Neural cell (in vitro differentiated cells): Measurements from ENCODE around the gene AKR1B1. TPM values are rescaled to one million over a fixed set of nuclear protein-coding genes. Genes with fewer than 3 reads are reported as not detected.

ENCODE experiments used
- H2AFZ ChIP-seq: fragments of 200-600, 300-800 bp; sonication (generic), shearing (Covaris generic); 2 replicates; pipeline ENCODE4 v1.6.0; 2014; ENCODE audit warnings: low read depth, mild to moderate bottlenecking, antibody characterized with exemption, low read length, moderate library complexity
- H3F3A ChIP-seq: fragments of 200-600 bp; shearing (Covaris generic); 2 replicates; pipeline ENCODE4 v1.6.1; 2016; ENCODE audit warnings: mild to moderate bottlenecking, moderate library complexity, mixed read lengths, antibody characterized with exemption, low read length; ENCODE audit not compliant: insufficient read depth, poor library complexity, severe bottlenecking
- H3K27ac ChIP-seq: fragments of 200-600, 300-800 bp; sonication (generic), shearing (Covaris generic); 2 replicates; pipeline ENCODE4 v1.5.1; 2014; ENCODE audit warnings: mild to moderate bottlenecking, low read length, moderate library complexity
- H3K27me3 ChIP-seq: fragments of 300-800, 200-600 bp; sonication (generic), shearing (Covaris generic); 2 replicates; pipeline ENCODE4 v1.6.0; 2014; ENCODE audit warnings: mild to moderate bottlenecking, low read depth, low read length, moderate library complexity; ENCODE audit not compliant: insufficient read depth
- H3K36me3 ChIP-seq: fragments of 300-800, 200-600 bp; sonication (generic), shearing (Covaris generic); 2 replicates; pipeline ENCODE4 v1.5.1; 2014; ENCODE audit warnings: mild to moderate bottlenecking, antibody characterized with exemption, low read length, moderate library complexity; ENCODE audit not compliant: insufficient read depth
- H3K4me2 ChIP-seq: fragments of 300-800, 200-600 bp; sonication (generic), shearing (Covaris generic); 2 replicates; pipeline ENCODE4 v1.6.0; 2014; ENCODE audit warnings: mild to moderate bottlenecking, low read length
- H3K4me3 ChIP-seq: fragments of 300-800, 200-600 bp; sonication (generic), shearing (Covaris generic); 2 replicates; pipeline ENCODE4 v1.5.1; 2014; ENCODE audit warnings: mild to moderate bottlenecking, low read length, moderate library complexity
- H3K79me2 ChIP-seq: fragments of 200-600 bp; shearing (Covaris generic); replicated peaks from 2 replicates; pipeline ENCODE4 v1.6.0; 2014; ENCODE audit warnings: mild to moderate bottlenecking, low read length, moderate library complexity; ENCODE audit not compliant: insufficient read depth
- H3K9ac ChIP-seq: fragments of 300-800, 200-600 bp; sonication (generic), shearing (Covaris generic); 2 replicates; pipeline ENCODE4 v1.6.1; 2016; ENCODE audit warnings: mild to moderate bottlenecking, low read length, mixed read lengths
- H3K9me2 ChIP-seq: fragments of 200-600 bp; shearing (Covaris generic); 2 replicates; pipeline ENCODE4 v1.6.1; 2016; ENCODE audit warnings: mild to moderate bottlenecking, low read length, mixed read lengths; ENCODE audit not compliant: insufficient read depth
- H3K9me3 ChIP-seq: fragments of 200-600, 300-800 bp; sonication (generic), shearing (Covaris generic); 2 replicates; pipeline ENCODE4 v1.6.1; 2016; ENCODE audit warnings: mild to moderate bottlenecking, mixed run types, low read length, moderate library complexity, mixed read lengths
- H4K20me1 ChIP-seq: fragments of 200-600 bp; shearing (Covaris generic); 2 replicates; pipeline ENCODE4 v1.6.1; 2016; ENCODE audit warnings: mild to moderate bottlenecking, mixed run types; ENCODE audit not compliant: insufficient read depth
- EP300 ChIP-seq: fragments of 450-650 bp; conservative IDR thresholded peaks from 2 replicates; pipeline ENCODE4 v1.6.1; 2014; ENCODE audit warnings: antibody characterized with exemption, mild to moderate bottlenecking, moderate library complexity; ENCODE audit not compliant: poor library complexity, severe bottlenecking
- EZH2 ChIP-seq: fragments of 200-600, 300-800 bp; shearing (Covaris generic), sonication (generic); IDR thresholded peaks from 2 replicates; pipeline ENCODE4 v1.6.1; 2014; ENCODE audit warnings: antibody characterized with exemption, low read length, borderline replicate concordance, mild to moderate bottlenecking; ENCODE audit not compliant: insufficient read depth, poor library complexity, severe bottlenecking
- MXI1 ChIP-seq: fragments of 450-650 bp; conservative IDR thresholded peaks from 2 replicates; pipeline ENCODE4 v1.6.1; 2014; ENCODE audit warnings: antibody characterized with exemption, mild to moderate bottlenecking; ENCODE audit not compliant: poor library complexity, severe bottlenecking
- POLR2AphosphoS5 ChIP-seq: IDR thresholded peaks from 2 replicates; pipeline ENCODE4 v1.6.1; 2012
- RAD21 ChIP-seq: fragments of 450-650 bp; conservative IDR thresholded peaks from 2 replicates; pipeline ENCODE4 v1.6.1; 2014; ENCODE audit warnings: antibody characterized with exemption, mild to moderate bottlenecking, moderate library complexity
- SMC3 ChIP-seq: fragments of 450-650 bp; conservative IDR thresholded peaks from 2 replicates; pipeline ENCODE4 v1.6.1; 2014; ENCODE audit warnings: antibody characterized with exemption, mild to moderate bottlenecking, moderate library complexity; ENCODE audit not compliant: poor library complexity
- TAF1 ChIP-seq: IDR thresholded peaks from 2 replicates; pipeline ENCODE4 v1.6.1; 2012; ENCODE audit warnings: low read depth
- polyA plus RNA-seq: library from polyadenylated mRNA; depleted of rRNA; stranded (reverse); fragments of >200 nt; gene quantifications from 2 replicates; pipeline ENCODE4 v1.2.3, GENCODE V29; 2014
- TF ChIP-seq, protein P1 (sequence below): fragments of 450-650 bp; IDR thresholded peaks from 2 replicates; pipeline ENCODE4 v1.5.1; 2014; ENCODE audit warnings: antibody characterized with exemption, mild to moderate bottlenecking, moderate library complexity; ENCODE audit not compliant: poor library complexity, severe bottlenecking
- TF ChIP-seq, protein P2 (sequence below): IDR thresholded peaks from 2 replicates; pipeline ENCODE4 v1.6.1; 2012; ENCODE audit warnings: borderline replicate concordance

The AKR1B1 gene
- polyA plus RNA-seq, 1 donor from 2014 or later, result 202 TPM

DNA sequence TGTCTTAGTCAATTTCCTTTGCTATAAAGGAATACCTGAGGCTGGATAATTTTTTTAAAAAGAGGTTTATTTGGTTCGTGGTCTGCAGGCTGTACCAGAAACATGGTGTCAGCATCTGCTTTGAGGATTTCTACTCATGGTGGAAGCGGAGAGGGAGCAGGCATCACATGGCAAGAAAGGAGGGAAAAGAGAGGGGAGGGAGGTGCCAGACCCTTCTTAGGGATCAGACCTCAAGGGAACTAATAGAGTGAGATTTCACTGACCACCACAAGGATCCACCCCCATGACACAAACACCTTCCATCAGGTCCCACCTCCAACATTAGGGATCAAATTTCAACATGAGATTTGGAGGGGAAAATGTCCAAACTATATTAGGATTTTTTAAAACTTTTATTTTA, 41.5 kb upstream of the AKR1B1 start:
- Histone ChIP-seq H3K9ac (no peak overlapping the region), H3K4me3 (no peak overlapping the region), H2AFZ (no peak overlapping the region), H3K9me2 (no peaks in the 10 kb centered on the region), H3K27ac (no peak overlapping the region), H3K79me2 (no peaks in the 10 kb centered on the region), H3K36me3 (no peaks in the 10 kb centered on the region), H3K9me3 (no peaks in the 10 kb centered on the region), H3K4me2 (no peak overlapping the region), H3K27me3 (no peaks in the 10 kb centered on the region), H4K20me1 (no peaks in the 10 kb centered on the region), H3F3A (no peaks in the 10 kb centered on the region)
- TF ChIP-seq EP300 (no peak), RAD21 (no peak), MXI1 (no peak), POLR2AphosphoS5 (no peak), EZH2 (no peak), SMC3 (no peak), TAF1 (no peak)
- TF ChIP-seq, protein P1, sequence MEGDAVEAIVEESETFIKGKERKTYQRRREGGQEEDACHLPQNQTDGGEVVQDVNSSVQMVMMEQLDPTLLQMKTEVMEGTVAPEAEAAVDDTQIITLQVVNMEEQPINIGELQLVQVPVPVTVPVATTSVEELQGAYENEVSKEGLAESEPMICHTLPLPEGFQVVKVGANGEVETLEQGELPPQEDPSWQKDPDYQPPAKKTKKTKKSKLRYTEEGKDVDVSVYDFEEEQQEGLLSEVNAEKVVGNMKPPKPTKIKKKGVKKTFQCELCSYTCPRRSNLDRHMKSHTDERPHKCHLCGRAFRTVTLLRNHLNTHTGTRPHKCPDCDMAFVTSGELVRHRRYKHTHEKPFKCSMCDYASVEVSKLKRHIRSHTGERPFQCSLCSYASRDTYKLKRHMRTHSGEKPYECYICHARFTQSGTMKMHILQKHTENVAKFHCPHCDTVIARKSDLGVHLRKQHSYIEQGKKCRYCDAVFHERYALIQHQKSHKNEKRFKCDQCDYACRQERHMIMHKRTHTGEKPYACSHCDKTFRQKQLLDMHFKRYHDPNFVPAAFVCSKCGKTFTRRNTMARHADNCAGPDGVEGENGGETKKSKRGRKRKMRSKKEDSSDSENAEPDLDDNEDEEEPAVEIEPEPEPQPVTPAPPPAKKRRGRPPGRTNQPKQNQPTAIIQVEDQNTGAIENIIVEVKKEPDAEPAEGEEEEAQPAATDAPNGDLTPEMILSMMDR, result no peak

DNA sequence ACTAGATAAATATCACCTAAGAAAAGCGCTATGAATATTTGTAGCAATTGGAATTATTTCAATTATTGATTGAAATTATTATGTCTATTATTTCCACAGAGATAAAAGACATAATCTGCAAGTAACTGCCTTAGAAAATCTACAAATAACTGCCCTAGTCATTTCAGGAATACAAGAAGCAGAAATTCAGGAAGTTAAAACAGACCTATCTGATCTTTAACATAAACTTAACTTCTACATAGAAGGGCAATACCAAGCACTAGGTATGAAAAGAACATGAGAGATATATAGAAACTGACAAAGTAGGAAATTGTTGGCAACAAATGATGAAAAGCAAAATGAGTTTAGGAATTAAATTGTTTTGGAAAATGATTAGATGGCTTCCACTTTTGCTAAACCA, 36.6 kb upstream of the AKR1B1 start:
- Histone ChIP-seq H2AFZ (no peak overlapping the region), H3K27me3 (no peaks in the 10 kb centered on the region), H3K36me3 (no peaks in the 10 kb centered on the region), H3K9ac (no peak overlapping the region), H3F3A (no peaks in the 10 kb centered on the region), H3K4me3 (no peak overlapping the region), H3K9me3 (no peaks in the 10 kb centered on the region), H4K20me1 (no peaks in the 10 kb centered on the region), H3K9me2 (no peaks in the 10 kb centered on the region), H3K27ac (no peak overlapping the region), H3K4me2 (no peak overlapping the region), H3K79me2 (no peaks in the 10 kb centered on the region)
- TF ChIP-seq, protein P1, result no peak
- TF ChIP-seq POLR2AphosphoS5, result no peak
- TF ChIP-seq MXI1, result no peak
- TF ChIP-seq EP300, result no peak
- no peak for TF ChIP-seq EZH2
- TF ChIP-seq TAF1, result no peak
- no peak for TF ChIP-seq RAD21
- no peak for TF ChIP-seq SMC3
- TF ChIP-seq, protein P2, sequence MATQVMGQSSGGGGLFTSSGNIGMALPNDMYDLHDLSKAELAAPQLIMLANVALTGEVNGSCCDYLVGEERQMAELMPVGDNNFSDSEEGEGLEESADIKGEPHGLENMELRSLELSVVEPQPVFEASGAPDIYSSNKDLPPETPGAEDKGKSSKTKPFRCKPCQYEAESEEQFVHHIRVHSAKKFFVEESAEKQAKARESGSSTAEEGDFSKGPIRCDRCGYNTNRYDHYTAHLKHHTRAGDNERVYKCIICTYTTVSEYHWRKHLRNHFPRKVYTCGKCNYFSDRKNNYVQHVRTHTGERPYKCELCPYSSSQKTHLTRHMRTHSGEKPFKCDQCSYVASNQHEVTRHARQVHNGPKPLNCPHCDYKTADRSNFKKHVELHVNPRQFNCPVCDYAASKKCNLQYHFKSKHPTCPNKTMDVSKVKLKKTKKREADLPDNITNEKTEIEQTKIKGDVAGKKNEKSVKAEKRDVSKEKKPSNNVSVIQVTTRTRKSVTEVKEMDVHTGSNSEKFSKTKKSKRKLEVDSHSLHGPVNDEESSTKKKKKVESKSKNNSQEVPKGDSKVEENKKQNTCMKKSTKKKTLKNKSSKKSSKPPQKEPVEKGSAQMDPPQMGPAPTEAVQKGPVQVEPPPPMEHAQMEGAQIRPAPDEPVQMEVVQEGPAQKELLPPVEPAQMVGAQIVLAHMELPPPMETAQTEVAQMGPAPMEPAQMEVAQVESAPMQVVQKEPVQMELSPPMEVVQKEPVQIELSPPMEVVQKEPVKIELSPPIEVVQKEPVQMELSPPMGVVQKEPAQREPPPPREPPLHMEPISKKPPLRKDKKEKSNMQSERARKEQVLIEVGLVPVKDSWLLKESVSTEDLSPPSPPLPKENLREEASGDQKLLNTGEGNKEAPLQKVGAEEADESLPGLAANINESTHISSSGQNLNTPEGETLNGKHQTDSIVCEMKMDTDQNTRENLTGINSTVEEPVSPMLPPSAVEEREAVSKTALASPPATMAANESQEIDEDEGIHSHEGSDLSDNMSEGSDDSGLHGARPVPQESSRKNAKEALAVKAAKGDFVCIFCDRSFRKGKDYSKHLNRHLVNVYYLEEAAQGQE, result no peak
